GM21423 (cell line): ENCODE results near the gene ZNF396.

ENCODE experiments used
- ATAC-seq: cut with Tn5 transposase; IDR thresholded peaks from one replicate; pipeline ENCODE4 v1.9.1; 2021; ENCODE audit warnings: mild to moderate bottlenecking, moderate library complexity; ENCODE audit not compliant: unreplicated experiment

The ZNF396 gene

GRCh38 chr18:35386600-35387100 is 9.5 kb upstream of the ZNF396 start:
- peak; percentile 69 for ATAC-seq

GRCh38 chr18:35383136-35383535 is 6.0 kb upstream of the ZNF396 start:
- ATAC-seq = no peak

DNA sequence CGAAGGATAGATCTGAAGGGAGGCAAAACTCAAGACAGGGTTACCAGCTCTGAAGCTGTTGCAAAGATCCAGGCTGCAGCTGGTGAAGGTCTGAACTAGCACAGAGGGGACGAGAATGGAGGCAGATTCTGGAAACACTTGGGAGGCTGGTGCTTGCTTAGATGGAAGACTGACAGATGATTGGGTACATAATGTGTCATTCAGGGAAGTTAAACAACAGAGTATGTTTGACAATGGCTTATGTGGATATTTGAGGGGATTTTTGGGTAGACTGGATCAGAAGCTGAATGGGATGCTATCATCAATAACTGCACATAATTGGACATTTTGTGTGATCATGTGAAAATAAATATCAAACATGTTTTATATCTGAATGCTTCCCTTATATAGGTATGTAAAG is 2.3 kb upstream of the ZNF396 start:
- no peak for ATAC-seq

DNA sequence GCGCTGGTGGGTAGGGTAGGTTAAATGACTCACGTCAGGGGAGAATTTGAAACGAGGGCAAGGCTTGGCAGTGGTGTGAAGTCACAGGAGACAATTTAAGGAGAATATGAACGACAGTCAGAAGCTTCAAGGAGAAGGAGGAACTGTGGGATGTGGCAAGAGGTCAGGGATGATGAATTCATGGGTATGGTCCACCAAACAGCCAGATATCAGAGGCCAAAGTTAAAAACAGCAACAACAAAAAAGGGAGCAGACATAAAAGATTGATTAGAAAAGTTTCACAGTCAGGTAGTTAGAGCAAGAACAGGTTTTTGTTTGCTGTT is 1.4 kb upstream of the ZNF396 start:
- no peak for ATAC-seq

DNA sequence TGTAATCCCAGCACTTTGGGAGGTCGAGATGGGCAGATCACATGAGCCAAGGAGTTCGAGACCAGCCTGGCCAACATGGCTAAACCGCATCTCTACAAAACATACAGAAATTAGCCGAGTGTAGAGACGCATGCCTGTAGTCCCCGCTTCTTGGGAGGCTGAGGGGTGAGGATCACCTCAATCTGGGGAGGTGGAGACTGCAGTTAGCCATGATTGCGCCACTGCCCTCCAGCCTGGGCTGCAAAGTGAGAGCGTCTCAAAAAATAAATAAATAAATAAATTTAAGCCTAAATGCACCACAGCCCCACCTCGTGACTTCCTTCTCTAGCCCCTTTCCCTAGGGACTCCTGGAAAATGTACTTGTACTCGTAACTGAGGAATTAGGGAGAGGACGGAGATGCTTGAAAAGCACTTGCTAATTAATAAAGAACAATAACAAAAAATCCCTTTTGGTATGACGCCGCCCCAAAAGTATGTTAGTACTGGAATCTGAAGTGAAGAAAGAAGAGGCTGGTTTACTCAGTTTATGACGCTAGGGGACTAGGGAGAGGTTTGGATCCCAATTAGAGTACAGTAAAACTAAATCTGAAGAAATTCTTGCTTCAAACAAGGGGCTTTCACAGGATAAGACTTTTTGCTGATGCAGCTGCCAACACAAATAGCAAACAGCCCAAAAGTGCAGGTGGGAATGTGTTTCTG is 887 bp upstream of the ZNF396 start:
- ATAC-seq = no peak

DNA sequence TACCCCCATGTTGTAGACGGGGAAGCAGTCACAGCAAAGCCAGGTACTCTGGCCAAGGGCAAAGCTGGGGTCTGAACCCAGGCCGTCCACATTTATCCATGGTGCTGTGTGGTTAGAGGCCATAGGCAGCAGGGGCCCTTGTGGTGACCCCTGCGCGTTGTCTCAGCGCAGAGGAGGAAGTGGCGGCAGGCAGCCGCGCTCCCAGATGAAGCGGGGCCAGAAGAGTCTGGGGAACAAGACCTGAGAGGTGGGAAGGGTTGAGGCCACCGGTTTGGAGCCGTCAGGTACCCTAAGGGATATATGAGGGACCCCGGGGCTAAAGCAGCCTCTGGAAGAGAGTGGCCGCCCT is 770 bp downstream of the ZNF396 start:
- peak; percentile 68 for ATAC-seq

DNA sequence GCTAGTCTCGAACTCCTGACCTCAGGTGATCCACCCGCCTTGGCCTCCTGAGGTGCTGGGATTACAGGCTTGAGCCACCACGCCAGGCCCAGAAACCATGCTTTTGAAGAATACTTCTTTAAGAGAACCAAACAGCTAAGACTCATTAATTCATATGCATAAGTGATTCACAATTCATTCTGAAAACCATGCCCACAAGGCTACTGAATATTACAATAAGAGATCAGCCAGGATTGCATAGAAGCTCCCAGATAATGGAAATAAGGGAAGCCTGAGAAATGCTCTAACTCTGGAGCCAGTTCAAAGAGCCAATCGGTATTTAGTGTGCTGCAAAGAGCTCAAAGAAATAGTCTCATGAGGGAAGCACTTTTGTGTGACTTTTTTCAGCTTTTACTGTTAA is 2.4 kb downstream of the ZNF396 start:
- no peak for ATAC-seq

GRCh38 chr18:35371412-35372195 is 5.5 kb downstream of the ZNF396 start:
- ATAC-seq = no peak

DNA sequence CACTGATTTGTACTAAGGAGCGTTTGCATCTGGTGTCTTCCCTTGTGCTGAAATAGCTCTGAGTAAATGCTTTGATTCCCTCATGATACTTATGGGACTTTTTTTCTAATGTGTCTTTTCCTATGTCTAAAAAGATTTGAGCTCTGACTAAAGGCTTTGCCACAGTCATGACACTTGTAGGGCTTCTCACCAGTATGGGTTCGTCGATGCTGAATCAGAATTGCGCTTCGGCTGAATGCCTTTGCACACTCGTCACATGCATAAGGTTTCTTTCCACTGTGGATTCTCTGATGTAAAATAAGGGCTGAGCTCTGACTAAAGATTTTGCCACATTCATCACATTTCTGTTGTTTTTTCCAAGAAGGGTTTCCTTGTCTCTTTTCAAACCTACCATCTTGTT is 8.0 kb downstream of the ZNF396 start:
- ATAC-seq = no peak

DNA sequence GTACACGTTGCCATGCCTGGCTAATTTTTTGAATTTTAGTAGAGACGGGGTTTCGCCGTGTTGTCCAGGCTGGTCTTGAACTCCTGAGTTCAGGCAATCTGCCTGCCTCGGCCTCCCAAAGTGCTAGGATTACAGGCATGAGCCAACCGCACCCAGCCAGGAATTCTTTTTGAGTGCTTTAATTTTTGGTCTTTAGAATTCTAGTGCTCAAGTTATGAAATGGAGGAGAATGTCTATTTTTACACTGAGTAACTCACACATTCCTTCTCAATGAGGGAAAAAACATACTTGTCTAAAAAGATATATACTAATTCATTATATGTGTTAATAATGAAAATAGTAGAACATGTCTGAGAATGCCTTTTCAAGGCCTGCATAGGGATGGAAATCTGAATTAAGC is 8.5 kb downstream of the ZNF396 start:
- ATAC-seq = no peak

DNA sequence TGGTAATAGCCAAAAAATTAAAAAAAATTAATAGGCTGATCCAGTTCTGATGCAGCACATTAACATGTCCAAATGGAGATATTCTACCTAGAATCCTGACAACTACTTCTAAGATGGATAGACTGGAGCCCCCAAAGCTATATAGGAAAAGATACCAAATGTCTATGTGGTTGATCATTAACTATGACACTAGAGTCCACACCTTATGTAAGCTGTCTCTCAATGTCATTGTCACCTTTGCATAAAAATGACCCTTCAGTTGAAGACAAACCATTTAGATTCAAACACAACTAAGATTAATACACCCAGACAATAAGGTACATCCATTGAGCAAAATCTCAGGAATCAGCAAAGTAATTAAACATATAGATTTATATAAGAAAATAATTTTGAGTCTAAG is 14.6 kb downstream of the ZNF396 start:
- no peak for ATAC-seq

DNA sequence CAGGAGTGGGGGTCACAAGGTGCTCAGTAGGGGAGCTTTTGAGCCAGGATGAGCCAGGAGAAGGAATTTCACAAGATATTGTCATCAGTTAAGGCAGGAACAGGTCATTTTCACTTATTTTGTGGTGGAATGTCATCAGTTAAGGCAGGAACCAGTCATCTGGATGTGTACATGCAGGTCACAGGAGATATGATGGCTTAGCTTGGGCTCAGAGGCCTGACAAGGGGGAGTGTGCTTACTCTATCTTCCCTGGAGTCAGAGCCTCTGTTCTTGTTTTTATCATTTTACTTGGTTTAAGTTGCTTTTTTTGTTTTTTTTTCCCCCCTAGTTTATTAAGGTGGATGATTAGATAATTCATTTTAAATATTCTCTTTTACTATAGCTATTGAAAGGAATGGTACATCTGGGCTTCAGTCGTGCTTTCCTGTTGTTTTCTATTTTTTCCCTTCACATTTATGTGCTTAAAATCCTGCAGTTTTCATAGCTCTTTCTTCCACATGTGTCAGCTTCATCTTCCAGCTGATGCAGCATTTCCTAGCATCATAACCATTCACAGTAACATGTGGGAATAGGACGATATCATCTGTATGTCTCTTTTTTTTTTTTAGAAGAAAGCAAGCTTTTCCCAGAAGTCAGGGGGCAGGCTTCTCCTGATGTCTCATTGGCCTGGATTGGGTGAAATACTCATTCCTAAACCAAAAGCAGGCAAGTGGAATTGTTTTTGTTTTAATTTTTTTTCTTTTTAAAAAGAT is 15.4 kb downstream of the ZNF396 start:
- ATAC-seq = no peak

DNA sequence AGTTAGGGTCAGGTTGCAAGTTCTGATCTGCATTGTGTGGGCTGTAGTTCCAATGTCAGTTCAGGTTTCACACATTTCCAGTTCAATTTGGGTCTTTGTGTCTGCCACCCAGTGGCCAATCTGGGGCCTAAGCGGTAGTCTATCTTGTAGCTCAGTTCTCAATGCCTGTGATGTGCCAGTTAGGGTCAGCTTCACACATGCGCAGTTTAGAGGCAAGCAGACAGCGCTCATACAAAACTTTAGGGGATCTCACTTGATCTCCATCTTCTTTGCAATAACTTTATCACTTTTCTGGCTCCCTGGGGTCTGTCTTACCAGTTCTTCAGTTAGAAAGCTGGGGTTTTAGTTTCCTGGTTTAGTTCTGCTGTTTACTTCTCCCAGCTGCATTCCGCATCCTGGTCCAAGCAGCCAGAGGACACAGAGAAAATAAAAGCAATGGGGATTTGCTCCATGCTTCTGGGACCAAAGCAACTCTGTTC is 22.0 kb downstream of the ZNF396 start:
- ATAC-seq = peak; percentile 95

DNA sequence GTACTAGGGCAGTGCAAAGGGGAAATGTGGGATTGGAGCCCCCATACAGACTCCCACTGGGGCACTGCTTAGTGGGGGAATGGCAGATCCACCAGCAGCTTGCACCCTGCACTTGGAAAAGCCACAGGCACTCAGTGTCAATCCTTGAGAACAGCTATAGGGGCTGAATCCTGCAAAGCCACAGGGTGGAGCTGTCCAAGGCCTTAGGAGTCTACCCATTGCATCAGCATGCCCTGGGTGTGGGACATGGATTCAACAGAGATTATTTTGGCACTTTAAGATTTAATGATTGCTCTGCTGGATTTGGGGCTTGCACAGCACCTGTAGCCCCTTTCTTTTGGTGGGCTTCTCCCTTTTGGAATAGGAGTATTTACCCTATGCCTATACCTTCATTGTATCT is 24.4 kb downstream of the ZNF396 start:
- ATAC-seq = no peak

GRCh38 chr18:35352283-35352682 is 24.9 kb downstream of the ZNF396 start:
- no peak for ATAC-seq

DNA sequence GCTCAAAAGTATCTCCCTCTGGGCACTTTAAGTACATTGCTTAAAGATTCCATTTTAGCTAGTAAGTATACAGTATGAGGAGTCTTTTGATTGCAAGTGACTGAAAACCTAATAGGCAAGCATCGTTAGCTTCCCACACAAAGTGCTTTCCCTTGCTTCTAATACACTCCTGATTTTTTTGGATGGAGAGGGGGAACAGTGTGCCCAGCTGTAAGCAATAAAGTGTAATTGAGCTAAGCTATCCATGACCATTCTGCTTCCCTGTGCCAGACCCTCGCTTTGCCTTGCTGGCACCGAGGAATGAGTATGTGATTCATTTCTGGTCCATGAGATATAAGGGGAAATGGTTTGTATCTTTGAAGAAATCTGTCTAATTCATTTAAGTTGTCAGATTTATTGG is 29.1 kb downstream of the ZNF396 start:
- ATAC-seq = no peak

- no peak for ATAC-seq
These were observed 31.2 kb downstream of the ZNF396 start for GRCh38 chr18:35345950-35346349.

GRCh38 chr18:35345460-35345921 is 31.6 kb downstream of the ZNF396 start:
- peak; percentile 26 for ATAC-seq

DNA sequence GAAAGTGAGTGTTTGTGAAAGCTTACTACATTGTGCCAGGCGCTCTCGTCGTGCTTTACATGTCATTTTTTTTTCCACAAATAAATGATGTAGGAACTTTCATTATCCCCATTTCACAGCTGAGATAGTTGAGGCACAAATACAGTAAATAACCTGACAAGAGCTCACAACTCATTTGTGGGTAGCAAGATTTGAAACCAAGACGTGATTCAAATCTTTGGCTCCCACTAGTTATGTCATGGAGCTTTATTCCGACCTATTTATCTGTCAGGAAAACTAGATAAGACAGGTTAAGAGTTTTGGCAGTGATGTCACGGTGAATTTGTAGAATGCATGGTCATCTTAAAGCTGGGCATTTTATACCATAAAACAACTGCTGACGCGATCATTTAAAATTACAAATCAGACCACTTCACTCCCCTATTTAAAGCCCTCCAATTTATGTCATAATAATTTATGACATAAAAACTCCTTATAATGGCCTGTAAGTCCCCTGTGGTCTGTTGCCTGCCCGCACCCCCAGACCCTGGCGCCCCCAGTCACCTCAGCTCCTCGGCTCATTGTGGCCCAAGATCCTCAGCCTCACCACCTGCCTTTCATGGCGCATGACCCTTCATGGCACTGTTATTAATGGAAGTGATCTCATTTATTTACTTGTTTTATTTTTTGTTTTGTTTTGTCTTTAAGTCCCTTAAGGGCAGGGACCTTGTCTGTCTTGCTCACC is 32.2 kb downstream of the ZNF396 start:
- ATAC-seq = no peak

GRCh38 chr18:35343936-35344735 is 33.0 kb downstream of the ZNF396 start, which contains the start of gene ZNF24:
Gene ZNF24, minus strand, starts transcription at chr18:35344420. Its CDS starts 3,770 bp downstream, at chr18:35340650.
- peak; percentile 93 for ATAC-seq
